T-cell (primary cell): ENCODE measurements around the gene DLGAP5. TPM values are rescaled to one million over a fixed set of nuclear protein-coding genes. Genes with fewer than 3 reads are reported as not detected.

Experiments used
- ATAC-seq, 4 experiments: fragments of 200-7000 bp in 3 of 4; fragments of 150-1000 bp in 1 of 4; cut with Tn5 transposase; replicated peaks in 1 of 4; 1 replicate in 3 of 4; 2 replicates in 1 of 4; pipeline ENCODE4 v1.10.0; 2021; ENCODE audit warnings: moderate library complexity in 3 of 4, mild to moderate bottlenecking in 2 of 4, moderate number of reproducible peaks in 1 of 4
- CTCF ChIA-PET, 2 donors: fragments of 300-600 bp; sonication (Branson Sonifier 250); formaldehyde crosslinking; loops; one replicate each; lab custom pipeline; 2022; ENCODE audit warnings: antibody characterized with exemption in 2 of 2; lab: Charles Lee
- POLR2A ChIA-PET, 2 donors: fragments of 300-600 bp; sonication (Branson Sonifier 250); formaldehyde crosslinking; loops; one replicate each; lab custom pipeline; 2022; ENCODE audit warnings: antibody characterized with exemption in 2 of 2; lab: Charles Lee
- DNase-seq, 35 experiments: peaks; one replicate each; pipeline versions ENCODE4 v3.0.0 to v3.0.0-alpha.2; 2013 to 2023
- H3K27ac ChIP-seq: one replicate; pipeline ENCODE4 v1.5.1; 2013; ENCODE audit warnings: low read length
- H3K27me3 ChIP-seq, 2 experiments: replicated peaks in 1 of 2; 1 replicate in 1 of 2; 2 replicates in 1 of 2; pipeline versions ENCODE4 v1.6.1 to v1.7.0; 2013; ENCODE audit warnings: low read length in 1 of 2, mixed read lengths in 1 of 2; ENCODE audit not compliant: control insufficient read depth in 2 of 2, insufficient read depth in 2 of 2; ENCODE audit errors: extremely low read depth in 1 of 2
- H3K36me3 ChIP-seq, 2 donors: 1 replicate in 1 of 2; 2 replicates in 1 of 2; pipeline versions ENCODE4 v1.6.1 to v1.7.0; 2013; ENCODE audit warnings: low read length in 1 of 2; ENCODE audit not compliant: control insufficient read depth in 2 of 2, insufficient read depth in 1 of 2; ENCODE audit errors: extremely low read depth in 1 of 2
- H3K4me1 ChIP-seq, 2 experiments: 1 replicate in 1 of 2; 2 replicates in 1 of 2; pipeline versions ENCODE4 v1.6.1 to v1.7.0; 2013; ENCODE audit warnings: low read length in 2 of 2, mixed read lengths in 1 of 2; ENCODE audit not compliant: insufficient read depth in 2 of 2, control insufficient read depth in 1 of 2; ENCODE audit errors: extremely low read depth in 1 of 2
- H3K4me3 ChIP-seq, 2 donors: 1 replicate in 1 of 2; 2 replicates in 1 of 2; pipeline versions ENCODE4 v1.5.1 to v1.7.0; 2013; ENCODE audit warnings: mild to moderate bottlenecking in 2 of 2, low read length in 1 of 2, moderate library complexity in 1 of 2; ENCODE audit not compliant: control insufficient read depth in 1 of 2; ENCODE audit errors: extremely low read depth in 1 of 2
- H3K9me3 ChIP-seq: 2 replicates; pipeline ENCODE4 v1.7.0; 2013
- H3K27ac Mint-ChIP-seq, 2 donors: one replicate each; pipeline ENCODE4 v1.8.0; 2020 to 2021; ENCODE audit warnings: mild to moderate bottlenecking in 2 of 2, mixed read lengths in 2 of 2
- H3K27me3 Mint-ChIP-seq, 2 donors: one replicate each; pipeline ENCODE4 v1.8.0; 2021 to 2022; ENCODE audit warnings: mixed read lengths in 2 of 2
- H3K36me3 Mint-ChIP-seq: one replicate; pipeline ENCODE4 v1.8.0; 2021; ENCODE audit warnings: mixed read lengths
- H3K4me1 Mint-ChIP-seq, 3 donors: one replicate each; pipeline ENCODE4 v1.8.0; 2020 to 2022; ENCODE audit warnings: mixed read lengths in 3 of 3, mild to moderate bottlenecking in 1 of 3
- H3K4me3 Mint-ChIP-seq, 3 donors: one replicate each; pipeline ENCODE4 v1.8.0; 2020 to 2022; ENCODE audit warnings: mild to moderate bottlenecking in 3 of 3, mixed read lengths in 3 of 3, moderate library complexity in 3 of 3
- H3K9me3 Mint-ChIP-seq, 3 donors: one replicate each; pipeline ENCODE4 v1.8.0; 2020 to 2022; ENCODE audit warnings: mixed read lengths in 3 of 3
- WGBS: methylation state at CpG from one replicate; pipeline ENCODE4 v1.1.5; 2013; ENCODE audit warnings: missing lambda C conversion rate; ENCODE audit not compliant: insufficient coverage; 5-methylcytosine and 5-hydroxymethylcytosine counted together
- total RNA-seq, 35 experiments: library from RNA in 6 of 35; stranded (reverse) in 6 of 35; fragments of 120-200 nt in 1 of 35; gene quantifications; one replicate each; pipeline versions ENCODE4 v1.2.1 to v1.2.4 and lab custom pipeline; 2013 to 2026

The DLGAP5 gene
- total RNA-seq, 5 donors from 2014 or later (not counting 1 experiment from before 2014, with no cell fraction given): 0.41 to 1.3 (median 0.73) TPM

DNA sequence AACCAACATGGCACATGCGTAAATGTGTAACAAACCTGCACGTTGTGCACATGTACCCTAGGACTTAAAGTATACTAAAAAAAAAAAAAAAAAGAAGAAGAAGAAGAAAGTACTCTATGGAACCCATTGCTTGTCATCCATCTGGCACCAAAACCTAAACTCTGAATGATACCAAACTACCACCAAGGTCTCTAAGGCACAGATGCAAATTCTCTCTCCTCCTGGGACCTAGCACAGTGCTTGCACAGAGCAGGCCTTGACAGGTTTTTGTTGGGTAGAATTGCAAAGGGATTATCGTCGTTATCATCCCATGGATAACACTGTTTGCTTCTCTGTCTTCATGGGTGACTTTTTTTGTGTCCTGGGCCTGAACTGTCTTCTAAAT is 75.5 kb downstream of the DLGAP5 start:
- no peaks in the 10 kb centered on the region for H3K9me3 ChIP-seq
- Mint-ChIP-seq H3K27me3 (peaks cover 0 to 10% of the 10 kb centered on the region in 2 donors), H3K4me3 (no peak overlapping the region), H3K36me3 (no peaks in the 10 kb centered on the region), H3K9me3 (no peaks in the 10 kb centered on the region), H3K4me1 (no peaks in the 10 kb centered on the region), H3K27ac (no peak overlapping the region)
- H3K27ac ChIP-seq: no peak overlapping the region
- ChIA-PET CTCF (interaction anchor here (0.6 to 0.7 kb wide), 2 partner anchors 52 to 778 kb away, joined by 4 to 6 read pairs; no protein-coding TSS in a partner anchor), POLR2A (no interaction called here)
- H3K4me3 ChIP-seq: no peak overlapping the region
- H3K36me3 ChIP-seq: no peaks in the 10 kb centered on the region
- no peak for ATAC-seq
- no peak for DNase-seq
- no peaks in the 10 kb centered on the region for H3K4me1 ChIP-seq
- no peaks in the 10 kb centered on the region for H3K27me3 ChIP-seq
- WGBS: 100% methylated on average over 2 of the region's 4 CpGs

DNA sequence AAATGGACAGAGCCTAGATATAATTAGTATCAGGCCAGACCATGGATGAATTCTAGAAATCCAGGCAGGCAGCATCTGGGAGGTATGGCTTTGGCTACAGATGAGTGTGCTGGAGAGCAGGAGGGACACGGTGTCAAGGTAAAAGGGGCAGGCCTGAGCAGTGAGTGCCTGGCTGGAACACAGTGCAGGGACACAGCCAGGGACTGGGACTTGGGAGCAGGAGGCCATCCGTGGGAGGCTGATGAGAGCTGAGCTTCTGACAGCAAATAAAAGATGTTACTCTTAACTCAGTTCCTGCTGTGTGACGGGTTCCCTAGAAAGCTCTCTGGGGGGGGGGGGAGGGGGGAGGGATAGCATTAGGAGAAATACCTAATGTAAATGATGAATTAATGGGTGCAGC is 75.9 kb downstream of the DLGAP5 start:
- Mint-ChIP-seq H3K4me3 (no peak overlapping the region), H3K4me1 (no peaks in the 10 kb centered on the region), H3K36me3 (no peaks in the 10 kb centered on the region), H3K27me3 (peaks cover 0 to 10% of the 10 kb centered on the region in 2 donors), H3K9me3 (no peaks in the 10 kb centered on the region), H3K27ac (no peak overlapping the region)
- ATAC-seq (no peak), DNase-seq (no peak)
- WGBS: 69% methylated on average over 1 of the region's 3 CpGs
- ChIA-PET POLR2A (no interaction called here), CTCF (interaction anchor here (0.6 to 1.1 kb wide), 3 partner anchors 12 to 778 kb away, joined by 3 to 6 read pairs (median 4); no protein-coding TSS in a partner anchor)
- H3K4me1 ChIP-seq: no peaks in the 10 kb centered on the region
- H3K27ac ChIP-seq: no peak overlapping the region
- H3K27me3 ChIP-seq: no peaks in the 10 kb centered on the region
- no peaks in the 10 kb centered on the region for H3K36me3 ChIP-seq
- no peaks in the 10 kb centered on the region for H3K9me3 ChIP-seq
- H3K4me3 ChIP-seq: no peak overlapping the region

DNA sequence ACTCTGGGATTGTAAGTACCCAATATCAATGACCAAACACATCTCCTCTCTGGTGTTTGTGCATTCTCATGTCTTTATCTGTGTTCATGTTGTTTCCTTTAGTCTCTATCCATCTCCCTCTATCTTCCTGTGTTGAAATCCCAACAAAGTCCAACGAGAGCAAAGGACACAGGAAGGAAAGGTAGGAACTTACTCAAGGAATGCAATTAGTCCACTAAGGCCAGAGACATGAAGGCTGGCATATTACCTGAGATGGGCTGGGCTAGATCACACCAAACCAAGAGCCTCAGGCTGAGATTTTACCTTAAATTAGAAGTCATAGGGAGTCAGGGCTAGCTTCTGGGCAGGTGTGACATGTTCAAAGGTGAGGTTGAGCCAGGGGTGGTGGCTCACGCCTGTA is 76.7 kb downstream of the DLGAP5 start:
- ChIA-PET POLR2A (no interaction called here), CTCF (interaction anchor here in 1 of 2 donors (1.1 kb wide), 1 partner anchor 12 kb away, joined by 3 read pairs; no protein-coding TSS in a partner anchor)
- no peaks in the 10 kb centered on the region for H3K36me3 Mint-ChIP-seq

DNA sequence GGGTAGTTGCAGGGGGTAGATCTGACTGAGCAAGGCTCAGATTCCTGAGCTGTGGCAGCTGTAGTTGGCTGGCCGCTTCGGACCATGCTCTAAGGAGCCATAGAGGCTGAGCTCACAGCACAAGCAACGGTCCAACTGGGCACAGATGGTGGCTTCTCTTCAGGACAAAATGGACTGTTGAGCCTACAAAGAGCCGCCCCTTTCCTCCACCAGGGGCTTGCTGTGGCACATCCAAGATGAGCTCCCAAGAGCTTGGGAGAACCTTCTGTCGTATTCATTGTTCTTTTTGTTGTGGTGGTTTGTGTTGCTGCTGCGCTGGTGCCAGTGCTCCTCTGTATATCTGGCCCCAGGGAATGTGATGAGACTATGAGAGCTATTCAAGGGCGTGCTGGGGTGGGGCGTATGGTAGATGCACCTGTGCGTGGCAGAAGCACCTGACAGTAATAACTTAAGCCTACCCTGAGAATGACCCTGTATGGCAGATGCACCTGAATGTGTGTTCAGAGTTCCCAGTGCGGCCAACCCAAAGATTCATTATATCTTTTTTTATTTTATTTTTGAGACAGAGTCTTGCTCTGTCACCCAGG is 80.2 kb downstream of the DLGAP5 start:
- WGBS: 100% methylated on average over 7 of the region's 10 CpGs
- ChIA-PET CTCF (no interaction called here), POLR2A (interaction anchor here in 1 of 2 donors (0.6 kb wide), 1 partner anchor 511 kb away, joined by 10 read pairs; no protein-coding TSS in a partner anchor)
- Histone ChIP-seq H3K4me1 (peaks cover 0 to 17% of the 10 kb centered on the region in 2 experiments), H3K36me3 (no peaks in the 10 kb centered on the region), H3K27ac (no peak overlapping the region), H3K4me3 (no peak overlapping the region), H3K27me3 (no peaks in the 10 kb centered on the region), H3K9me3 (no peaks in the 10 kb centered on the region)
- ATAC-seq: no peak
- no peak for DNase-seq
- Mint-ChIP-seq H3K9me3 (no peaks in the 10 kb centered on the region), H3K27me3 (peaks cover 0 to 10% of the 10 kb centered on the region in 2 donors), H3K36me3 (no peaks in the 10 kb centered on the region), H3K4me3 (no peak overlapping the region), H3K4me1 (peaks cover 6 to 18% (median 14%) of the 10 kb centered on the region in 3 donors), H3K27ac (no peak overlapping the region)

More for the DNA sequence above, 76.7 kb downstream of the DLGAP5 start:
- ATAC-seq: no peak
- Histone ChIP-seq H3K27ac (no peak overlapping the region), H3K27me3 (no peaks in the 10 kb centered on the region), H3K36me3 (no peaks in the 10 kb centered on the region), H3K4me1 (no peaks in the 10 kb centered on the region), H3K4me3 (no peak overlapping the region), H3K9me3 (no peaks in the 10 kb centered on the region)
- Mint-ChIP-seq H3K9me3 (no peaks in the 10 kb centered on the region), H3K4me3 (no peak overlapping the region), H3K27me3 (peaks cover 0 to 10% of the 10 kb centered on the region in 2 donors), H3K27ac (no peak overlapping the region), H3K4me1 (no peaks in the 10 kb centered on the region)
- no peak for DNase-seq
- 100% methylated on average over 1 of the region's 2 CpGs for WGBS

DNA sequence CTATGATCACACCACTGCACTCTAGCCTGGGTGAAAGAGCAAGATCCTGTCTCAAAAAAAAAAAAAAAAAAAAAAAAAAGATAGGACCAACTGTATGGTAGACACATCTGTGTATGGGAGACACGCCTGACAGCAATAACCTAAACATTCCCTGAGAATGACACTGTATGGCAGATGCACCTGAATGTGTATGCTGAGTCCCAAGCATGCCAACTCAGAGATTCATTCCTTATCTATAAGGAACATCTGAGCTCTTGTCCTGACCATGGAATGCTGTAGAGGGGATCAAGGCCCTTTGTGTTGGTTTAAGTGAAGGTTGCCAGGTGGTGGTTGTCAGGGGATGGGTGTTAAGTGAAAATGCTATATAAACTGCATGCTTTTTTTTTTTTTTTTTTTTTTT is 81.5 kb downstream of the DLGAP5 start:
- no peak for DNase-seq
- no peaks in the 10 kb centered on the region for H3K27me3 ChIP-seq
- H3K4me3 Mint-ChIP-seq: no peak overlapping the region
- no peak overlapping the region for H3K27ac Mint-ChIP-seq
- CTCF ChIA-PET: interaction anchor here in 1 of 2 donors (0.5 to 0.7 kb wide), 2 partner anchors 57 to 103 kb away, joined by 3 to 4 read pairs; no protein-coding TSS in a partner anchor
- peaks cover 3% of the 10 kb centered on the region for H3K36me3 Mint-ChIP-seq
- peaks cover 6 to 22% (median 16%) of the 10 kb centered on the region in 3 donors for H3K4me1 Mint-ChIP-seq
- H3K4me3 ChIP-seq: no peak overlapping the region
- no peak overlapping the region for H3K27ac ChIP-seq
- no peaks in the 10 kb centered on the region for H3K9me3 Mint-ChIP-seq
- ATAC-seq: no peak
- no peaks in the 10 kb centered on the region for H3K36me3 ChIP-seq
- H3K27me3 Mint-ChIP-seq: peaks cover 0 to 10% of the 10 kb centered on the region in 2 donors
- no peaks in the 10 kb centered on the region for H3K9me3 ChIP-seq
- POLR2A ChIA-PET: interaction anchor here (0.6 to 0.7 kb wide), 2 partner anchors 12 to 354 kb away, joined by 9 to 16 read pairs; no protein-coding TSS in a partner anchor
- peaks cover 0 to 21% of the 10 kb centered on the region in 2 experiments for H3K4me1 ChIP-seq
- WGBS: no CpG with 5 or more reads among the region's 1 CpG

DNA sequence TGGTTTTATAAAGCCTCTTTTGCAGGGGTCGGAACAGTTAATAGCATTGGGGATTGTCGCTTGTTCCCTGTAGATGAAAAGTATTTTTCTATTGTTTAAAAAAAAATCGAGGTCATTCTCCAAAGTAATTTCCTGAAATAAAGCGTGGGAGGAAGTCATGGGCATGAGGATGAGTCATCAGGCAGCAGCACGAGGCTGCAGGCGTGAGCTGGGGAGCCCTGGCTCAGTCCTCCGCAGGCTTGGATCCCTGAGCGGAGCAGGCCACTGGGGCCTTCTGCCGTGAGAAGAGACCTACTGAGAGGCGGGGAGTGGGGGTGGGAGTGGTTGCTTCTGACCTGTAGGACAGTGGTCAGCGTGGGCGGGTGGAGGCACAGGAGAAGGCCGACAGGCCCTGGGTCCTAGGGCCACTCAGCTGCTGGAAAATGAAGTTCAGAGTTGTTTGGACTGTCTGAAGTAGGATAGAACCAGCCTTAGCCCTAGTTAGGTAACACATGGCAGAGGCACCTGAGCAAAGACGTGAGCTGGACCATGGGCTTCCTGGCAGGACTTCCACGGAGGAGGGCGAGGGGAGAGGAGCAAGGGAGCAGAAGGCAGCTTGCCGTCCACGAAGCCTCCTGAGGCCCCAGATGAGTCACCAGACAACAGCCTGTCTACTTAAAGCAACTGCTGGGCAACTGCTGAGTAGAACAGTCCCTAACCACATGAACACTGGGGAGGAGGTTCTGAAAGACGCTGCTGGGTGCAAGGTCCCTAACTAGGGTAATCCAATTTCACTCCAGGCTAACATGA is 83.4 kb downstream of the DLGAP5 start:
- H3K36me3 Mint-ChIP-seq: peaks cover 6% of the 10 kb centered on the region
- peak; percentile 52 to 78 (median 66) for ATAC-seq
- Histone ChIP-seq H3K36me3 (no peaks in the 10 kb centered on the region), H3K9me3 (no peaks in the 10 kb centered on the region), H3K4me3 (no peak overlapping the region), H3K27me3 (no peaks in the 10 kb centered on the region), H3K4me1 (peaks cover 4 to 39% of the 10 kb centered on the region in 2 experiments), H3K27ac (peak overlapping the region; percentile 78)
- no peak overlapping the region for H3K4me3 Mint-ChIP-seq
- 57% methylated on average over 15 of the region's 19 CpGs for WGBS
- ChIA-PET POLR2A (no interaction called here), CTCF (interaction anchor here (0.6 to 1.2 kb wide), 5 partner anchors 10 to 1963 kb away, joined by 3 to 11 read pairs (median 5); no protein-coding TSS in a partner anchor)
- peak overlapping the region; percentile 74 to 89 for H3K27ac Mint-ChIP-seq
- DNase-seq: peak in 6 of 35 experiments; percentile 6 to 51 (median 28)
- H3K27me3 Mint-ChIP-seq: no peaks in the 10 kb centered on the region
- H3K9me3 Mint-ChIP-seq: peaks cover 0 to 4% (median 0%) of the 10 kb centered on the region in 3 donors
- peaks cover 21 to 40% (median 33%) of the 10 kb centered on the region in 3 donors for H3K4me1 Mint-ChIP-seq
